GM18867 (cell line): ENCODE data around the gene YPEL4.

ENCODE experiments used
- ATAC-seq: cut with Tn5 transposase; IDR thresholded peaks from one replicate; pipeline ENCODE4 v1.9.1; 2021; ENCODE audit warnings: mild to moderate bottlenecking, moderate library complexity; ENCODE audit not compliant: unreplicated experiment

YPEL4 gene

GRCh38 chr11:57651408-57651807 is 1.7 kb upstream of the YPEL4 start:
- no peak for ATAC-seq

GRCh38 chr11:57650739-57651090 is 1.0 kb upstream of the YPEL4 start:
- no peak for ATAC-seq

- ATAC-seq = no peak
Observed at GRCh38 chr11:57648801-57649735, 644 bp downstream of the YPEL4 start.

- ATAC-seq = no peak
Observed at GRCh38 chr11:57647960-57648800, 1.5 kb downstream of the YPEL4 start.

- no peak for ATAC-seq
Observed at GRCh38 chr11:57647372-57647771, 2.3 kb downstream of the YPEL4 start.

GRCh38 chr11:57646799-57647303 is 2.9 kb downstream of the YPEL4 start:
- ATAC-seq = no peak

- ATAC-seq = no peak
Observed at GRCh38 chr11:57646194-57646798, 3.4 kb downstream of the YPEL4 start.

GRCh38 chr11:57645689-57646085 is 4.0 kb downstream of the YPEL4 start:
- ATAC-seq = no peak

GRCh38 chr11:57644748-57645688 is 4.7 kb downstream of the YPEL4 start:
- peak; percentile 79 for ATAC-seq

GRCh38 chr11:57643802-57644201 is 5.9 kb downstream of the YPEL4 start:
- no peak for ATAC-seq

GRCh38 chr11:57641011-57641807 is 8.5 kb downstream of the YPEL4 start:
- ATAC-seq = peak; percentile 41

GRCh38 chr11:57640068-57640800 is 9.5 kb downstream of the YPEL4 start:
- no peak for ATAC-seq

GRCh38 chr11:57639321-57640067 is 10.2 kb downstream of the YPEL4 start:
- ATAC-seq = no peak

GRCh38 chr11:57638811-57639320 is 10.8 kb downstream of the YPEL4 start:
- ATAC-seq = no peak

- no peak for ATAC-seq
Observed at GRCh38 chr11:57638005-57638781, 11.5 kb downstream of the YPEL4 start.

- no peak for ATAC-seq
Observed at GRCh38 chr11:57637626-57638004, 12.1 kb downstream of the YPEL4 start.

- ATAC-seq = no peak
Observed at GRCh38 chr11:57635246-57635645, 14.5 kb downstream of the YPEL4 start.
